Measurements from ENCODE around the gene ANKRD6.

ANKRD6 gene

GRCh38 chr6:89488438-89488837, 55.5 kb downstream of the ANKRD6 start:
- DNase-seq (ENCODE audit: low read depth, low spot score), result no peak
- no peak for TF ChIP-seq CTCF (IDR thresholded peaks at IDR 0.05; ENCODE audit: low read depth, low read length)
- H3K4me3 ChIP-seq (ENCODE audit: low read depth, low read length), result no peak overlapping the region
- in situ Hi-C loops (cut with HindIII; ENCODE audit: low sequenced_read_pairs), result no loop called here

GRCh38 chr6:89489078-89489477, 56.1 kb downstream of the ANKRD6 start:
- no peak overlapping the region for H3K4me3 ChIP-seq (ENCODE audit: low read depth, low read length)
- no peak for DNase-seq (ENCODE audit: low read depth, low spot score)
- no peak for TF ChIP-seq CTCF (IDR thresholded peaks at IDR 0.05; ENCODE audit: low read depth, low read length)
- in situ Hi-C loops (cut with HindIII; ENCODE audit: low sequenced_read_pairs), result no loop called here

GRCh38 chr6:89492025-89492640, 59.2 kb downstream of the ANKRD6 start:
- in situ Hi-C loops (cut with HindIII; ENCODE audit: low sequenced_read_pairs), result no loop called here
- H3K4me3 ChIP-seq (ENCODE audit: low read depth, low read length), result no peak overlapping the region
- no peak for DNase-seq (ENCODE audit: low read depth, low spot score)
- no peak for TF ChIP-seq CTCF (IDR thresholded peaks at IDR 0.05; ENCODE audit: low read depth, low read length)

- no peak for DNase-seq (ENCODE audit: low read depth, low spot score)
- in situ Hi-C loops (cut with HindIII; ENCODE audit: low sequenced_read_pairs), result no loop called here
- TF ChIP-seq CTCF (IDR thresholded peaks at IDR 0.05; ENCODE audit: low read depth, low read length), result peak; percentile 8
- H3K4me3 ChIP-seq (ENCODE audit: low read depth, low read length), result no peak overlapping the region
Measured at GRCh38 chr6:89494131-89494793, 61.3 kb downstream of the ANKRD6 start.

- no peak overlapping the region for H3K4me3 ChIP-seq (ENCODE audit: low read depth, low read length)
- no peak for TF ChIP-seq CTCF (IDR thresholded peaks at IDR 0.05; ENCODE audit: low read depth, low read length)
- in situ Hi-C loops (cut with HindIII; ENCODE audit: low sequenced_read_pairs), result no loop called here
- no peak for DNase-seq (ENCODE audit: low read depth, low spot score)
Measured at GRCh38 chr6:89495961-89496535, 63.1 kb downstream of the ANKRD6 start.

- in situ Hi-C loops (cut with HindIII; ENCODE audit: low sequenced_read_pairs), result no loop called here
- H3K4me3 ChIP-seq (ENCODE audit: low read depth, low read length), result no peak overlapping the region
- TF ChIP-seq CTCF (IDR thresholded peaks at IDR 0.05; ENCODE audit: low read depth, low read length), result no peak
- DNase-seq (ENCODE audit: low read depth, low spot score), result no peak
Measured at GRCh38 chr6:89500611-89501010, 67.7 kb downstream of the ANKRD6 start.

Data from astrocyte of the spinal cord (primary cell).